OCI-LY7 (cell line): ENCODE results near the gene SLC35F2. TPM values are rescaled to one million over a fixed set of nuclear protein-coding genes. Genes with fewer than 3 reads are reported as not detected.

ENCODE experiments used
- BruUV-seq: library from RNA; stranded (reverse); fragments of 400-500 nt; replicated peaks from 2 replicates; lab custom pipeline; 2021; lab: Mats Ljungman, UMichigan
- CTCF ChIA-PET: fragments of 300-600 bp; sonication (Branson Sonifier 250); formaldehyde crosslinking; loops from one replicate; lab custom pipeline; 2022; ENCODE audit warnings: antibody characterized with exemption; ENCODE audit not compliant: unreplicated experiment; lab: Charles Lee
- POLR2A ChIA-PET: fragments of 300-600 bp; sonication (Branson Sonifier 250); formaldehyde crosslinking; loops from one replicate; lab custom pipeline; 2022; ENCODE audit warnings: antibody characterized with exemption; lab: Charles Lee
- DNase-seq: peaks from one replicate; pipeline ENCODE4 v3.0.0-alpha.2; 2015; ENCODE audit warnings: low spot score
- H2AFZ ChIP-seq: fragments of 200-600 bp; sonication (generic), shearing (Covaris generic); 2 replicates; pipeline ENCODE4 v1.6.1; 2014; ENCODE audit warnings: mild to moderate bottlenecking, antibody characterized with exemption, low read length, moderate library complexity
- H3K27ac ChIP-seq: fragments of 200-600 bp; sonication (generic); 2 replicates; pipeline ENCODE4 v1.5.1; 2014; ENCODE audit warnings: mixed run types, low read depth, mild to moderate bottlenecking, moderate library complexity, low read length, inconsistent platforms; ENCODE audit not compliant: poor library complexity, severe bottlenecking
- H3K36me3 ChIP-seq: fragments of 200-600 bp; sonication (generic); 2 replicates; pipeline ENCODE4 v1.6.1; 2014; ENCODE audit warnings: mild to moderate bottlenecking, antibody characterized with exemption, low read length, moderate library complexity, mixed read lengths; ENCODE audit not compliant: insufficient read depth
- H3K4me1 ChIP-seq: fragments of 200-600 bp; sonication (generic); 2 replicates; pipeline ENCODE4 v1.5.1; 2014; ENCODE audit warnings: mild to moderate bottlenecking, low read length; ENCODE audit not compliant: insufficient read depth, poor library complexity, severe bottlenecking
- H3K4me2 ChIP-seq: fragments of 200-600 bp; sonication (generic); 2 replicates; pipeline ENCODE4 v1.6.1; 2014; ENCODE audit warnings: mild to moderate bottlenecking, low read length
- H3K4me3 ChIP-seq: fragments of 200-600 bp; sonication (generic); 2 replicates; pipeline ENCODE4 v1.5.1; 2014; ENCODE audit warnings: mild to moderate bottlenecking, low read depth, low read length; ENCODE audit not compliant: poor library complexity, severe bottlenecking
- H3K79me2 ChIP-seq: fragments of 200-600 bp; sonication (generic); 2 replicates; pipeline ENCODE4 v1.6.1; 2016; ENCODE audit warnings: low read depth, mild to moderate bottlenecking, low read length, moderate library complexity, mixed read lengths; ENCODE audit not compliant: insufficient read depth
- H3K9me2 ChIP-seq: fragments of 200-600 bp; sonication (generic); 2 replicates; pipeline ENCODE4 v1.6.1; 2016; ENCODE audit warnings: mild to moderate bottlenecking, low read length, mixed read lengths; ENCODE audit not compliant: insufficient read depth
- H3K9me3 ChIP-seq: fragments of 200-600 bp; sonication (generic); 2 replicates; pipeline ENCODE4 v1.6.1; 2014; ENCODE audit warnings: mild to moderate bottlenecking, mixed run types, low read length, mixed read lengths
- H4K20me1 ChIP-seq: fragments of 200-600 bp; sonication (generic); 2 replicates; pipeline ENCODE4 v1.6.1; 2014; ENCODE audit warnings: mild to moderate bottlenecking, antibody characterized with exemption, low read length, moderate library complexity, mixed read lengths; ENCODE audit not compliant: insufficient read depth
- CTCF ChIP-seq: fragments of 200-600 bp; sonication (generic); conservative IDR thresholded peaks from 2 replicates; pipeline ENCODE4 v1.5.1; 2014; ENCODE audit warnings: mild to moderate bottlenecking, antibody characterized with exemption, low read length, moderate library complexity, mixed read lengths
- EZH2phosphoT487 ChIP-seq: fragments of 200-600 bp; sonication (generic); IDR thresholded peaks from 2 replicates; pipeline ENCODE4 v1.6.1; 2018; ENCODE audit warnings: low read depth, borderline replicate concordance, mild to moderate bottlenecking, mixed run types, antibody characterized with exemption, low read length, moderate library complexity, mixed read lengths
- intact Hi-C: fragments of 100-400 bp; cut with micrococcal nuclease; formaldehyde crosslinking; loops from one replicate; pipeline ENCODE4 v1.10.0; 2022; ENCODE audit not compliant: unreplicated experiment
- total RNA-seq, 2 experiments: library from RNA; depleted of rRNA in 1 of 2; stranded (reverse); fragments of >200 nt in 1 of 2; shearing (Covaris generic) in 1 of 2; gene quantifications; 2 replicates each; pipeline ENCODE4 v1.2.3, GENCODE V29; 2014 to 2022

The SLC35F2 gene
- total RNA-seq, 2 experiments from 2014 or later, result 21.1 to 23.3 TPM

GRCh38 chr11:107777110-107777509 is 81.5 kb downstream of the SLC35F2 start:
- BruUV-seq, result no TSS peak
- CTCF ChIA-PET, result no interaction called here
- Histone ChIP-seq H3K9me3 (no peaks in the 10 kb centered on the region), H3K4me1 (peaks cover 10% of the 10 kb centered on the region), H3K36me3 (no peaks in the 10 kb centered on the region), H3K9me2 (no peaks in the 10 kb centered on the region), H3K79me2 (no peaks in the 10 kb centered on the region), H3K4me2 (no peak overlapping the region), H3K27ac (no peak overlapping the region), H2AFZ (no peak overlapping the region), H4K20me1 (no peaks in the 10 kb centered on the region), H3K4me3 (no peak overlapping the region)
- TF ChIP-seq CTCF (no peak), EZH2phosphoT487 (no peak)
- no peak for DNase-seq
- POLR2A ChIA-PET, result interaction anchor here (1.1 kb wide), 1 partner anchor 82 kb away, joined by 5 read pairs; no protein-coding TSS in a partner anchor
- intact Hi-C loops, result no loop called here

GRCh38 chr11:107776062-107776461 is 82.5 kb downstream of the SLC35F2 start:
- POLR2A ChIA-PET, result interaction anchor here (1.1 kb wide), 1 partner anchor 83 kb away, joined by 5 read pairs; no protein-coding TSS in a partner anchor
- no peak overlapping the region for H3K27ac ChIP-seq
- no TSS peak for BruUV-seq
- no peak overlapping the region for H3K4me3 ChIP-seq
- intact Hi-C loops, result no loop called here
- DNase-seq, result no peak
- CTCF ChIA-PET, result no interaction called here
- no peaks in the 10 kb centered on the region for H3K36me3 ChIP-seq
- H3K9me3 ChIP-seq, result no peaks in the 10 kb centered on the region
- H3K4me2 ChIP-seq, result no peak overlapping the region
- H3K79me2 ChIP-seq, result no peaks in the 10 kb centered on the region
- H4K20me1 ChIP-seq, result no peaks in the 10 kb centered on the region
- TF ChIP-seq CTCF (no peak), EZH2phosphoT487 (no peak)
- H2AFZ ChIP-seq, result no peak overlapping the region
- no peaks in the 10 kb centered on the region for H3K9me2 ChIP-seq
- peaks cover 10% of the 10 kb centered on the region for H3K4me1 ChIP-seq

- peak overlapping the region; percentile 23; the same call in 1 of the 2 replicates for H2AFZ ChIP-seq
- H3K79me2 ChIP-seq, result no peaks in the 10 kb centered on the region
- H4K20me1 ChIP-seq, result no peaks in the 10 kb centered on the region
- no peaks in the 10 kb centered on the region for H3K4me1 ChIP-seq
- H3K9me2 ChIP-seq, result no peaks in the 10 kb centered on the region
- no peaks in the 10 kb centered on the region for H3K36me3 ChIP-seq
- no peaks in the 10 kb centered on the region for H3K9me3 ChIP-seq
- no peak for DNase-seq
- H3K4me2 ChIP-seq, result no peak overlapping the region
- ChIA-PET POLR2A (no interaction called here), CTCF (no interaction called here)
- no peak overlapping the region for H3K4me3 ChIP-seq
- no peak overlapping the region for H3K27ac ChIP-seq
- TF ChIP-seq EZH2phosphoT487 (no peak), CTCF (no peak)
- no TSS peak for BruUV-seq
- intact Hi-C loops, result loop anchor here (5.0 kb wide), 2 partner anchors 208 to 223 kb away; no protein-coding TSS in a partner anchor
These were observed 88.0 kb downstream of the SLC35F2 start for GRCh38 chr11:107770551-107770951.
